ENCODE data around the gene ARHGEF2.
A peak's percentile ranks its signal among the peaks of the same experiment; 100 is the strongest.

ARHGEF2 gene

GRCh38 chr1:155912056-155912536, 66.3 kb downstream of the ARHGEF2 start:
- DNase-seq (ENCODE audit: low read depth, low spot score), result no peak

GRCh38 chr1:155911156-155912055, 66.9 kb downstream of the ARHGEF2 start, which contains the start of gene RIT1:
Gene RIT1, minus strand, starts transcription at chr1:155911349. Its CDS starts 588 bp downstream, at chr1:155910761.
- DNase-seq (ENCODE audit: low read depth, low spot score), result peak; percentile 92

GRCh38 chr1:155910621-155911121, 67.7 kb downstream of the ARHGEF2 start:
- peak; percentile 75 for DNase-seq (ENCODE audit: low read depth, low spot score)

- DNase-seq (ENCODE audit: low read depth, low spot score), result peak; percentile 55
These were observed 68.5 kb downstream of the ARHGEF2 start for GRCh38 chr1:155909894-155910293.

- no peak for DNase-seq (ENCODE audit: low read depth, low spot score)
These were observed 74.1 kb downstream of the ARHGEF2 start for GRCh38 chr1:155904261-155904660.

GRCh38 chr1:155900161-155900560, 78.2 kb downstream of the ARHGEF2 start:
- no peak for DNase-seq (ENCODE audit: low read depth, low spot score)

- DNase-seq (ENCODE audit: low read depth, low spot score), result no peak
These were observed 78.7 kb downstream of the ARHGEF2 start for GRCh38 chr1:155899683-155900082.

- DNase-seq (ENCODE audit: low read depth, low spot score), result no peak
These were observed 79.5 kb downstream of the ARHGEF2 start for GRCh38 chr1:155898888-155899287.

GRCh38 chr1:155897746-155898145, 80.6 kb downstream of the ARHGEF2 start:
- DNase-seq (ENCODE audit: low read depth, low spot score), result no peak
